ENCODE results near the gene GJB5. TPM values are rescaled to one million over a fixed set of nuclear protein-coding genes. Genes with fewer than 3 reads are reported as not detected.
A peak's percentile ranks its signal among the peaks of the same experiment; 100 is the strongest.

Gene GJB5
- total RNA-seq (not detected), polyA plus RNA-seq (not detected)

GRCh38 chr1:34754964-34755637 lies at the start of gene GJB5:
Gene GJB5 (plus strand): TSS chr1:34755047. CDS start chr1:34757331, 2,284 bp downstream.
- intact Hi-C loops (cut with DNase I) = no loop called here
- H3K36me3 ChIP-seq = no peaks in the 10 kb centered on the region
- ATAC-seq (peak in 1 of 4 donors; percentile 51), DNase-seq (no peak), FAIRE-seq (no peak)
- no peaks in the 10 kb centered on the region for H3K9me3 ChIP-seq
- no peak within 1 kb of the TSS for H3K4me3 ChIP-seq
- H3K27ac ChIP-seq = no peak within 1 kb of the TSS
- WGBS, 2 donors = 63 to 75% methylated on average over 13 of the region's 13 CpGs
- TF ChIP-seq, protein P1, sequence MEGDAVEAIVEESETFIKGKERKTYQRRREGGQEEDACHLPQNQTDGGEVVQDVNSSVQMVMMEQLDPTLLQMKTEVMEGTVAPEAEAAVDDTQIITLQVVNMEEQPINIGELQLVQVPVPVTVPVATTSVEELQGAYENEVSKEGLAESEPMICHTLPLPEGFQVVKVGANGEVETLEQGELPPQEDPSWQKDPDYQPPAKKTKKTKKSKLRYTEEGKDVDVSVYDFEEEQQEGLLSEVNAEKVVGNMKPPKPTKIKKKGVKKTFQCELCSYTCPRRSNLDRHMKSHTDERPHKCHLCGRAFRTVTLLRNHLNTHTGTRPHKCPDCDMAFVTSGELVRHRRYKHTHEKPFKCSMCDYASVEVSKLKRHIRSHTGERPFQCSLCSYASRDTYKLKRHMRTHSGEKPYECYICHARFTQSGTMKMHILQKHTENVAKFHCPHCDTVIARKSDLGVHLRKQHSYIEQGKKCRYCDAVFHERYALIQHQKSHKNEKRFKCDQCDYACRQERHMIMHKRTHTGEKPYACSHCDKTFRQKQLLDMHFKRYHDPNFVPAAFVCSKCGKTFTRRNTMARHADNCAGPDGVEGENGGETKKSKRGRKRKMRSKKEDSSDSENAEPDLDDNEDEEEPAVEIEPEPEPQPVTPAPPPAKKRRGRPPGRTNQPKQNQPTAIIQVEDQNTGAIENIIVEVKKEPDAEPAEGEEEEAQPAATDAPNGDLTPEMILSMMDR (IDR thresholded peaks at IDR 0.05) = no peak
- no peaks in the 10 kb centered on the region for H3K4me1 ChIP-seq
- H3K27me3 ChIP-seq = no peaks in the 10 kb centered on the region

DNA sequence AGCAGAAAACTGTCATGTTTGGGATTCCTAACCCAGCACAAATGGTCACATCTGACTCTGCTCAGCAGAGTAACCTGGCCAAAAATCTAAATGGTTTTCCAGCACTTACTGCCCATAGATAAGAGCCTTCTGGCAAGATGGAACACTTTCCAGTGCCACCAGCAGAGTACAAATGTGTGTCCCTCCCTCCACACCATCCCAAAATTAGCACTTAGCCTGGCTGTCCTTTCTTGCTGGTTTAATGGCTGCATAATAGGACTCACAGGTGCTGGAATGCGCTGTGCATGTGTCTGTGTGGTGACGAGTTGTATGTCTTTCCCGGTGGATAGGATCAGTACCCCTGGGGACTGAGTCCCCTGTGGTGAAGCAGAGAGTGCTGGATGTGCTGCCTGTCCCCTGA lies 49.8 kb upstream of the GJB5 start:
- no peak for FAIRE-seq
- Histone ChIP-seq H3K36me3 (no peaks in the 10 kb centered on the region), H3K9me3 (no peaks in the 10 kb centered on the region), H3K27me3 (no peaks in the 10 kb centered on the region), H3K27ac (no peak overlapping the region), H3K4me1 (no peaks in the 10 kb centered on the region), H3K4me3 (no peak overlapping the region)
- intact Hi-C loops (cut with DNase I) = no loop called here
- TF ChIP-seq, protein P1 (IDR thresholded peaks at IDR 0.05) = no peak
- no peak for DNase-seq
- 0 to 16% methylated on average over 3 of the region's 3 CpGs for WGBS, 2 donors
- ATAC-seq = no peak

DNA sequence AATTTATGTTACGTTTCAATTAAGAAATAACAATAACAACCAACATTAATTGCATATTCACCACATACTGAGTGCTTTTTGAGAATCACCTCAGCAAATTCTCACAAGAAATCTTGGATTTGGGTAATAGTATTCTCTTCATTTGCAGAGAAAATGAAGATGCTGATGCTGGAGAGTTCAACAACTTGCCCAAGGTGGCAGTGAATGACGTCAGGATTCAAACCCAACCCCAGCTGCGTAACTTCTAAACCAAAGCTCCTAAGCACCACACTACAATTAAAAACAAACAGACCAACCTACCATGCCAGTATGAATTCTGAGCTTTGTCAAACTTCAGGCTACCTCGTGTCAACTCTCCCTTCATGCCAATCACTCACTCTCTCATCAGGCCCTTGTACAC lies 46.7 kb upstream of the GJB5 start:
- no peak for FAIRE-seq
- TF ChIP-seq, protein P1 (IDR thresholded peaks at IDR 0.05) = no peak
- 63 to 71% methylated on average over 4 of the region's 4 CpGs for WGBS, 2 donors
- Histone ChIP-seq H3K27ac (no peak overlapping the region), H3K9me3 (no peaks in the 10 kb centered on the region), H3K36me3 (no peaks in the 10 kb centered on the region), H3K4me1 (no peaks in the 10 kb centered on the region), H3K27me3 (no peaks in the 10 kb centered on the region), H3K4me3 (no peak overlapping the region)
- ATAC-seq = no peak
- intact Hi-C loops (cut with DNase I) = no loop called here
- DNase-seq = no peak

- TF ChIP-seq, protein P1 (IDR thresholded peaks at IDR 0.05) = no peak
- no peak for DNase-seq
Measured at GRCh38 chr1:34709547-34709946, 45.3 kb upstream of the GJB5 start.

DNA sequence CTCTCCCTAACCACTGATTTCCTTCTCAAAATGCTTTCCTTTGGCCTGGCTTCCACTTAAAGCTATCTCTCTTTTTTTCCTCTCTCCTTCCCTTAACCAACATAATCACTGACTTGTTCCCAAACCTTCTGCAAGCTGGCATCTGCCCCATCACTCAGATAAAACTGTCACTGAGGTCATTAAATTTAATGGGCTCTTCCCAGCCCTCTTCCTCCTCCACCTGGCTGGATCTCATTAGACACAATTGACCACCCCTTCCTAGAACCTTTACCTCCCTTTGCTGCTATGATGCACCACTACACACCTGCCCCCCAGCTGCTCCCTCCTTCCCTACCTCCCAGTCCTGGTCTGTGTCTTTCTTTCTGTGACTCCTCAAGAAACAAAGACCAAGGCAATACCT lies 44.0 kb upstream of the GJB5 start:
- H3K4me1 ChIP-seq = no peaks in the 10 kb centered on the region
- FAIRE-seq = no peak
- no peaks in the 10 kb centered on the region for H3K9me3 ChIP-seq
- H3K27me3 ChIP-seq = no peaks in the 10 kb centered on the region
- no peaks in the 10 kb centered on the region for H3K36me3 ChIP-seq
- TF ChIP-seq, protein P1 (IDR thresholded peaks at IDR 0.05) = no peak
- no peak overlapping the region for H3K27ac ChIP-seq
- DNase-seq = no peak
- H3K4me3 ChIP-seq = no peak overlapping the region
- ATAC-seq = no peak
- intact Hi-C loops (cut with DNase I) = no loop called here

More at GRCh38 chr1:34709547-34709946, 45.3 kb upstream of the GJB5 start:
- no peaks in the 10 kb centered on the region for H3K9me3 ChIP-seq
- FAIRE-seq = no peak
- H3K27ac ChIP-seq = no peak overlapping the region
- no peaks in the 10 kb centered on the region for H3K27me3 ChIP-seq
- ATAC-seq = no peak
- 46 to 59% methylated on average over 6 of the region's 6 CpGs for WGBS, 2 donors
- H3K4me1 ChIP-seq = no peaks in the 10 kb centered on the region
- intact Hi-C loops (cut with DNase I) = no loop called here
- no peak overlapping the region for H3K4me3 ChIP-seq
- no peaks in the 10 kb centered on the region for H3K36me3 ChIP-seq
